CD14-positive monocyte (primary cell): ENCODE data around the gene THUMPD2. TPM values are rescaled to one million over a fixed set of nuclear protein-coding genes. Genes with fewer than 3 reads are reported as not detected.

Experiments used
- DNase-seq, 3 donors: peaks; one replicate each; pipeline ENCODE4 v3.0.0-alpha.2; 2011 to 2022
- H2AFZ ChIP-seq: 2 replicates; pipeline ENCODE4 v1.6.0; 2012; ENCODE audit warnings: mild to moderate bottlenecking, low read depth, low read length, inconsistent platforms; ENCODE audit not compliant: insufficient read depth, poor library complexity, severe bottlenecking
- H3K27ac ChIP-seq, 2 donors: 1 replicate in 1 of 2; 2 replicates in 1 of 2; pipeline ENCODE4 v1.5.1; 2012 to 2013; ENCODE audit warnings: low read length in 2 of 2, control low read depth in 1 of 2, inconsistent platforms in 1 of 2, low read depth in 1 of 2, mild to moderate bottlenecking in 1 of 2
- H3K27me3 ChIP-seq, 2 donors: one replicate each; pipeline versions ENCODE4 v1.6.0 to v1.6.1; 2011 to 2013; ENCODE audit warnings: low read length in 2 of 2; ENCODE audit not compliant: control insufficient read depth in 2 of 2, insufficient read depth in 2 of 2
- H3K36me3 ChIP-seq, 2 donors: replicated peaks in 1 of 2; 1 replicate in 1 of 2; 2 replicates in 1 of 2; pipeline versions ENCODE4 v1.5.1 to v1.6.1; 2012 to 2013; ENCODE audit warnings: low read length in 2 of 2, control low read depth in 1 of 2, inconsistent platforms in 1 of 2, mild to moderate bottlenecking in 1 of 2; ENCODE audit not compliant: insufficient read depth in 2 of 2, control insufficient read depth in 1 of 2
- H3K4me1 ChIP-seq, 2 donors: 1 replicate in 1 of 2; 2 replicates in 1 of 2; pipeline versions ENCODE4 v1.5.1 to v1.6.1; 2012 to 2013; ENCODE audit warnings: low read length in 2 of 2, control low read depth in 1 of 2, inconsistent platforms in 1 of 2, mild to moderate bottlenecking in 1 of 2, moderate library complexity in 1 of 2; ENCODE audit not compliant: insufficient read depth in 2 of 2, control insufficient read depth in 1 of 2
- H3K4me2 ChIP-seq: replicated peaks from 2 replicates; pipeline ENCODE3; 2012; ENCODE audit warnings: low read length, moderate library complexity, mild to moderate bottlenecking; ENCODE audit not compliant: poor library complexity, severe bottlenecking; ENCODE audit errors: extremely low read depth
- H3K4me3 ChIP-seq, 3 experiments: fragments of 200-600 bp in 1 of 3; sonication (generic) in 1 of 3; replicated peaks in 1 of 3; 1 replicate in 2 of 3; 2 replicates in 1 of 3; pipeline ENCODE4 v1.5.1; 2011 to 2013; ENCODE audit warnings: low read length in 3 of 3, mild to moderate bottlenecking in 3 of 3, control low read depth in 2 of 3, low read depth in 2 of 3, inconsistent platforms in 1 of 3, moderate library complexity in 1 of 3
- H3K79me2 ChIP-seq: 2 replicates; pipeline ENCODE4 v1.6.0; 2012; ENCODE audit warnings: mild to moderate bottlenecking, control low read depth, inconsistent platforms, low read length, moderate library complexity; ENCODE audit not compliant: insufficient read depth
- H3K9ac ChIP-seq: 2 replicates; pipeline ENCODE4 v1.6.0; 2017; ENCODE audit warnings: low read length, mild to moderate bottlenecking; ENCODE audit not compliant: insufficient read depth, poor library complexity, severe bottlenecking
- H3K9me3 ChIP-seq, 2 donors: replicated peaks in 1 of 2; 1 replicate in 1 of 2; 2 replicates in 1 of 2; pipeline versions ENCODE4 v1.5.1 to v1.6.1; 2012 to 2013; ENCODE audit warnings: low read length in 2 of 2, control low read depth in 1 of 2; ENCODE audit not compliant: control insufficient read depth in 1 of 2, insufficient read depth in 1 of 2
- H4K20me1 ChIP-seq: 2 replicates; pipeline ENCODE4 v1.6.0; 2012; ENCODE audit warnings: mild to moderate bottlenecking, low read length, control low read depth, moderate library complexity; ENCODE audit not compliant: insufficient read depth
- H3K27ac Mint-ChIP-seq, 7 donors: one replicate each; pipeline ENCODE4 v1.8.0; 2020; ENCODE audit warnings: mild to moderate bottlenecking in 7 of 7, mixed read lengths in 7 of 7, moderate library complexity in 6 of 7, inconsistent platforms in 2 of 7
- H3K27me3 Mint-ChIP-seq, 3 donors: one replicate each; pipeline ENCODE4 v1.8.0; 2021 to 2022; ENCODE audit warnings: low read depth in 3 of 3, mild to moderate bottlenecking in 3 of 3, mixed read lengths in 3 of 3, moderate library complexity in 3 of 3, inconsistent platforms in 1 of 3
- H3K36me3 Mint-ChIP-seq, 2 donors: one replicate each; pipeline ENCODE4 v1.8.0; 2020; ENCODE audit warnings: mixed read lengths in 2 of 2, inconsistent platforms in 1 of 2, mild to moderate bottlenecking in 1 of 2
- H3K4me1 Mint-ChIP-seq: one replicate; pipeline ENCODE4 v1.8.0; 2020; ENCODE audit warnings: mild to moderate bottlenecking, mixed read lengths
- H3K4me3 Mint-ChIP-seq, 2 donors: one replicate each; pipeline ENCODE4 v1.8.0; 2020; ENCODE audit warnings: mild to moderate bottlenecking in 2 of 2, mixed read lengths in 2 of 2, moderate library complexity in 1 of 2
- H3K9me3 Mint-ChIP-seq, 7 donors: one replicate each; pipeline ENCODE4 v1.8.0; 2020 to 2022; ENCODE audit warnings: mixed read lengths in 7 of 7, mild to moderate bottlenecking in 6 of 7, moderate library complexity in 6 of 7, inconsistent platforms in 2 of 7
- CTCF ChIP-seq: fragments of 200-600 bp; IDR thresholded peaks from one replicate; pipeline ENCODE4 v1.8.0; 2022; ENCODE audit warnings: antibody characterized with exemption, mild to moderate bottlenecking
- WGBS: methylation state at CpG from one replicate; pipeline ENCODE4 v1.1.5; 2013; ENCODE audit warnings: missing lambda C conversion rate; ENCODE audit not compliant: insufficient coverage; 5-methylcytosine and 5-hydroxymethylcytosine counted together
- intact Hi-C, 2 donors: fragments of 100-400 bp; cut with micrococcal nuclease; formaldehyde crosslinking; loops; one replicate each; pipeline versions ENCODE4 v1.15.0 to v1.15.1; 2023
- polyA plus RNA-seq, 3 donors: library from polyadenylated mRNA; depleted of rRNA in 1 of 3; unstranded in 2 of 3; stranded (reverse) in 1 of 3; fragments of 300-500 nt in 2 of 3; fragments of >200 nt in 1 of 3; fragmentation: Illumina TruSeq in 2 of 3; gene quantifications; 1 replicate in 2 of 3; 2 replicates in 1 of 3; pipeline ENCODE4 v1.2.3, GENCODE V29; 2012 to 2021

The THUMPD2 gene
- polyA plus RNA-seq, 3 donors = 2.8 to 5.9 (median 4.2) TPM

GRCh38 chr2:39718483-39718882 lies 60.6 kb downstream of the THUMPD2 start:
- H3K27ac Mint-ChIP-seq = no peak overlapping the region
- H4K20me1 ChIP-seq = no peaks in the 10 kb centered on the region
- no peaks in the 10 kb centered on the region for H3K36me3 Mint-ChIP-seq
- H3K27ac ChIP-seq = no peak overlapping the region
- no peaks in the 10 kb centered on the region for H3K79me2 ChIP-seq
- no peak overlapping the region for H3K4me2 ChIP-seq
- H3K9me3 ChIP-seq = no peaks in the 10 kb centered on the region
- H3K4me1 ChIP-seq = no peaks in the 10 kb centered on the region
- H3K4me3 ChIP-seq = no peak overlapping the region
- DNase-seq = no peak
- H3K4me1 Mint-ChIP-seq = no peaks in the 10 kb centered on the region
- no peaks in the 10 kb centered on the region for H3K9me3 Mint-ChIP-seq
- H2AFZ ChIP-seq = no peak overlapping the region
- intact Hi-C loops = no loop called here
- no peaks in the 10 kb centered on the region for H3K27me3 Mint-ChIP-seq
- no peak overlapping the region for H3K9ac ChIP-seq
- H3K4me3 Mint-ChIP-seq = no peak overlapping the region
- no peaks in the 10 kb centered on the region for H3K36me3 ChIP-seq
- no peak for TF ChIP-seq CTCF
- no peaks in the 10 kb centered on the region for H3K27me3 ChIP-seq
- no CpG with 5 or more reads among the region's 9 CpGs for WGBS

GRCh38 chr2:39717067-39717466 lies 62.0 kb downstream of the THUMPD2 start:
- Histone ChIP-seq H3K9ac (no peak overlapping the region), H3K4me1 (no peaks in the 10 kb centered on the region), H3K4me3 (no peak overlapping the region), H3K9me3 (no peaks in the 10 kb centered on the region), H3K27ac (no peak overlapping the region), H3K4me2 (no peak overlapping the region), H4K20me1 (no peaks in the 10 kb centered on the region), H3K79me2 (no peaks in the 10 kb centered on the region), H3K27me3 (no peaks in the 10 kb centered on the region), H2AFZ (no peak overlapping the region), H3K36me3 (no peaks in the 10 kb centered on the region)
- no peaks in the 10 kb centered on the region for H3K4me1 Mint-ChIP-seq
- no peak overlapping the region for H3K27ac Mint-ChIP-seq
- no peaks in the 10 kb centered on the region for H3K9me3 Mint-ChIP-seq
- H3K27me3 Mint-ChIP-seq = no peaks in the 10 kb centered on the region
- 98% methylated on average over 8 of the region's 12 CpGs for WGBS
- TF ChIP-seq CTCF = no peak
- intact Hi-C loops = no loop called here
- H3K36me3 Mint-ChIP-seq = no peaks in the 10 kb centered on the region
- DNase-seq = no peak
- no peak overlapping the region for H3K4me3 Mint-ChIP-seq
